HG03520 (cell line): ENCODE results near the gene TBCD.

Experiments used
- ATAC-seq: cut with Tn5 transposase; IDR thresholded peaks from one replicate; pipeline ENCODE4 v1.9.1; 2021; ENCODE audit warnings: mild to moderate bottlenecking, moderate library complexity; ENCODE audit not compliant: unreplicated experiment

Gene TBCD

DNA sequence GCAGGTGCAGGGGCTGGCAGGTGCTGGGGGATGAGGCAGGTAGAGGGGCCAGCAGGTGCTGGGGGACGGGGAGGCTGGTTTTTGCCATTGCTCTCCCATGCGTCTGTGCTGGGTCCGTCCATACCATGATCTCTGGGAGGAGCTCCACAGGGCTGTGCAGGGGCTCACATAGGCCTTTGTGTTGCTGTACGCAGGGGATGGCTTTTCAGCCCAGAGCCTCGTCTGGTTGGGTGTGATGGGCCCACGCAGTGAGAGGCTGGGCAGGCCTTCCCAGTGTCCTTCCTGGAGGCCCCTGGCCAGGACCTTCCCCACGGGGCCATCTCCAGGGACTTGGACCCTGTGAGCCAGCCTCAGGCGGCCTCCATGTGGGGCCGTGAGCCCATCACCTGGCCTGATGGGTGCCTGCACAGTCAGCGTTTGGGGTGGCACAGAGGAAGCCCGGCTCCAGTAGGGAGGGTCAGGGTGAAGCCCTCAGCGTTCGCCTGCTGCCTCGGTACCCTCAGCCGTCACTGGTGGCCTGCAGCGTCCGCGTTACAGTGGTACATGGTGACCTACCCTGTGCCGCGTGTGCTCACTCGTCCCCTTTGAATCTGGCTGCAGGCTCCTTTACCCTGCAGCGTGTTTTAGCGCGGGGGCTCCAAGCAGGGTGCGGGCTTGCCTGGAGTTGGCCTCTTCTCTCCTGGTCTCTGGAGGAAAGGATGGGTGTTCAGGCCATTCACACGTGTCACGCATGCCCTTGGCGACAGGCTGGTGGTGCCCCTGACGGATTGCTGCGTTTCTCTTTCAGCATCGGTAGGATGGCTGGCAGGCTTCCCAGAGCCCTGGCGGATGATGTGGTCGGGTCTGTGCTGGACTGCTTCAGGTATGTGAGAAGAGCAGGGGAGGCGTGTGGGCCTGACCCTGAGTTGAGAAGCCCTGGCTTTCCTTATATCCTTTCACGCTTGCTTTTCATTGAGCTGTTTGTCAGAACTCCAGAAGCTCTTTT, 57.3 kb downstream of the TBCD start:
- no peak for ATAC-seq

DNA sequence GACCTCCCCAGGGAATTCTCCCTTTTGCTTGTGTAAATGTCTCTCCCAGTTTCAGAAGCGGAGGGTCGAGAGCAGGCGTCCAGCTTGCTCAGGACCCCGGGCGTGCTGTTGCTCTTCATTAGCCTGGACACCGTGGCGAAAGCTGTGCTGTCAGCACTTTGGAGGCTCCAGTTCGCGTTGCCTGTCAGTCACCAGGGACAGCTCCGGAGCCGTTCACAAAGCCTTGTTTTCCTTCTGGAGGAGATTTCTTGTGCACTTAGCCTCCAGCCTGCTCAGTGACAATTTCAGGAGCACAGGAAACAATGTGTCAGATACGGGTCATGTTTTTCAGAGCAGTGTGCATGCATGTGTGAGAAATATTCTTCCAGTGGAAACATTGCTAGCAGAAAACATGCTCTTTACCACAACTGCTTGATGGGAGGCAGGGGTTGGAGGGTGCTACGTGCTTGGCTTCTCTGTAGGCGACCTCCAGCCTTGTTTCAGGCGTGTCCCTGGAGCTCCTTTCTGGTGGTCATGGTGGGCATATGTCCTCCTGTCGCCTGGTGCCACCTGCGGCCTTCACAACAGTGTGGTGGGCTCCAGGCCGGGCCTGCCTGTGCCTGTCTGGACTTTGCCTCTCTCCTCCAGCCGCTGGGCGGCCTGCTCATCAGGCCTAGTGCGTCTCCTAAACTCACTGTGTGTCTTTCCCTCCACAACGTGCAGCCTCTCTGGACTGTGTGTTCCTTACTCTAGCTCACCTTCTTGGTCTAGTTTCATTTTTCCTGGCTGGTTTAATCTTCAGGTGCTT, 59.0 kb downstream of the TBCD start:
- ATAC-seq, result no peak

- no peak for ATAC-seq
Observed at GRCh38 chr17:82812058-82812457, 60.2 kb downstream of the TBCD start.

DNA sequence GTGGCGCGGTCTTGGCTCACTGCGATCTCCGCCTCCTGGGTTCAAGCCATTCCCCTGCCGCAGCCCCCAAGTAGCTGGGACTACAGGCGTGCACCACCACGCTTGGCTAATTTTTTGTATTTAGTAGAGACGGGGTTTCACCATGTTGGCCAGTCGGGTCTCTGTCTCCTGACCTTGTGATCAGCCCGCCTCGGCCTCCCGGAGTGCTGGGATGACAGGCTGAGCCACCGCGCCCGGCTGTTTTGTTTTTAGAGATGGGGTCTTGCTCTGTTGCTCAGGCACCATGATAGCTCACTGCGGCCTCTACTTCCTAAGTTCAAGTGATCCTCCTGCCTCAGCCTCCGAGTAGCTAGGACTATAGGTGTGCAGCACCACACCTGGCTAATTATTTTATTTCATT, 60.7 kb downstream of the TBCD start:
- ATAC-seq, result no peak

DNA sequence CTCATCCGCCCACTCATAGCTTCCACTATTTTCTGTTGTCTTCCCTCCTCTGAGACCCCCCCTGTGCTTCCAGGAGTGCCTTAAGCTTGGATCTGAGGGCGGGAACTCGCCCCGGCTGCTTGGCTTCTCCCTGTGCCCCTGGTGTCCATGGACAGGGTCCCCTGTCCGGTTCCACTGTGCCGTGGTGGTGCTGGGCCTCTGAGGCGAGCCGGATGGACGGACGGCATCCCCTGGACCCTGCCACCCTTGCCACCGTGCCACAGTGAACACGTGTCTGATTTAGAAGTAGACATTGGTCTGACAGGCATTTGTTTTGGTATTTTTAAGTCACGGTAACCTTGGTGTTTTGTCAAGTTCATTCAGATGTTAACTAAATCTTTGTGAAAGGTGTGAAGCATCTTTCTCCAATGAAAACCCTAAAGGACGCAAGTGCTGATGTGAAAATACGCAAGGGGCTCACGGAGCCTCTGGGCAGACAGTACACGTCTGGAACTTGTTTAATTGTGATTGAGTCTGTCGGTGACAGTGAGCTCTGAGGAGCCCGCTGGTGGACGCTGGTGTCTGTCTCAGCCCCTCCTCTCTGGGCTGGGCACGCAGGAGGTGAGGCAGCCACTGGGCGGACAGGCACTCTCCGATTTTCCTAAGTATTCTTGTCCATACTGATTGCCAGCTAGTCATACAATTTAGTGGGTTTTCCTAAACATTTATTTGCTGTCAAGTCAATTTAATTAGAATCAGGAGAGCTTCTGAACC, 61.6 kb downstream of the TBCD start:
- no peak for ATAC-seq

GRCh38 chr17:82814834-82815233, 63.0 kb downstream of the TBCD start:
- no peak for ATAC-seq

- ATAC-seq, result no peak
Observed at GRCh38 chr17:82815354-82815753, 63.5 kb downstream of the TBCD start.

DNA sequence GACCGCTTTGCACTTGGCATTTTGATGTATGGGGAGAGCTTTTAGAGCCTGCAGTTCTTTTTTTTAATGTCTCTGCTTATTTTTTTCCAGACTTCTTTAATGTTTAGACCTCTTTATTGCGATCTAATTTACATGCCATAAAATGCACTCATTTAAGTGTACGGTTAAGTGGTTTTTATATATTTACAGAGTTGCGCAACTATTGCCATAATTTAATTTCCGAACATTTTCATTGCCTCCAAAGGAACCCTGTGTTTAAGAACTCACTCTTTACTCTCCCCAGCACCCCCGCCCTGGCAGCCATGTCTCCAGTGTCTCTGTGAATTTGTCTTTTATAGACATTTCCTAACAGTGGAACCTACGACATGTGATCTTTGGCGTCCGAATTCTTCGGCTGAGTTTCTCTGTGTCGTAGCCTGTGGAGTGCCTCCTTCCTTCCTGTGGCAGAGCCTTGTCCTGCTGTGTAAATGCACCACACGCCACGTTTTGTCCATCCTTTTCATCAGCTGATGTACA, 64.0 kb downstream of the TBCD start:
- ATAC-seq, result no peak

DNA sequence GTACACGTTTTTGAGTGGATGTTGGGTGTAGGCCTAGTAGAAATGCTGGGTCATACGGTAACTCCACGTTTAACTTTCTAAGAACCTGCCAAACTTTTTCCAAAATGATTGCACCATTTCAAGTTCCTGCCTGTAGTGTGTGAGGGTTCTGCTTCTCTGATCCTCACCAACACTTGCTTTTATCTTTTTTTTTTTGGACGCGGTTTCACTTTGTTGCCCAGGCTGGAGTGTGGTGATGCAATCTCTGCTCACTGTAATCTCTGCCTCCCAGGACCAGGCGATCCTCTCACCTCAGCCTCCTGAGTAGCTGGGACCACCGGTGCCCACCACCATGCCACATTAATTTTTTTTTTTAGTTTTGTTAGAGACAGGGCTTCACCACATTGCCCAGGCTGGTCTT, 64.5 kb downstream of the TBCD start:
- no peak for ATAC-seq

DNA sequence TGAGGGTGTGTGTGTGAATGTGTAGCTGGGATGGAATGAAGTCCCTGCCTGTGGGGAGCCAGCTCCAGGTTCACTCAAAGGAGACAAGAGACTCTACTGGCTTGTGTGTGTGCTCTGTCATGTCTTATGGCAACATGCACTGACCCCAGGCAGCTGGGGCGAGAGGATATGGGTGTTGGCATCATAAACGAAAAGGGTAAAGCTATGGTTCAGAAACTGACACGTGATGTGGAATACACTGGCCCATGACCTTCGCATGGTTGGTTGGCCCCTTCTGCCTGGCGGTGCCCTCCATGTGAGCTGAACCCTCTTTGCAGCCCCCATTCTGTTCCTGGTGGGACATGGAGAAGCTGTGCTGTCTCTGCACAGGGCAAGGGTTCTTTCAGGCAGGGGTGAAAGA, 66.1 kb downstream of the TBCD start:
- ATAC-seq, result no peak

DNA sequence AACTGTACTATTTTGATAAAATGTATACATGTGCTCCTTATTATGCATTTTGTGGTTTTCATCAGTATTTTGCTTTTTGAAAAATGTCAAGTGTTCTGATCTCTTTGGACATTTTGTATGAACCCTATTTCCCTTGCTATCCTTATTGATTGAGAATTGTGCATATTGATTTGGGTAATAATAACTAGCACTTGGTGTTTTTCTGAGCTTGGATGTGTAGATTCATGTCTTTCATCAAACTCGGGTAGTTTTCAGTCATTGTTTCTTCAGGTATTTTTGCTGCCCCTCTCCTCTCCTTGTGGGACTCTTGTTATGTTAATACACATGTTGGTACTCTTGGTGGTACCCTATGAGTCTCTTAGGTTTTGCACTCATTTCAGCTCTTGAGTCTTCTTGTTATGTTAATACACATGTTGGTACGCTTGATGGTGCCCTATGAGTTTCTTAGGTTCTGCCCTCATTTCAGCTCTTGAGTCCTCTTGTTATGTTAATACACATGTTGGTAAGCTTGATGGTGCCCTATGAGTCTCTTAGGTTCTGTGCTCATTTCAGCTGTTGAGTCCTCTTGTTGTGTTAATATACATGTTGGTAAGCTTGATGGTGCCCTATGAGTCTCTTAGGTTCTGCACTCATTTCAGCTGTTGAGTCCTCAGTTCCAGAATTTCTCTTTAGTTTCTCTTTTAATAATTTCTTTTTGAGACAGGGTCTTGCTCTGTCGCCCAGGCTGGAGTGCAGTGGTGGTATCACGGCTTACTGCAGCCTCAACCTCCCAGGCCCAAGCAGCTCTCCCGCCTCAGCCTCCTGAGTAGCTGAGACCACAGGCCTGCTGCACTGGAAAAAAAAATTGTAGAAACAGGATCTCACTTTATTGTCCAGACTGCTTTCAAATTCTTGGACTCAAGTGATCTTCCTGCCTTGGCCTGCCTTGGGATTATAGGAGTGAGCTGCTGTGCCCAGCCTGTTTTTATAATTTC, 68.7 kb downstream of the TBCD start:
- ATAC-seq, result no peak

- no peak for ATAC-seq
Observed at GRCh38 chr17:82821554-82821953, 69.7 kb downstream of the TBCD start.

GRCh38 chr17:82822281-82822680, 70.4 kb downstream of the TBCD start:
- no peak for ATAC-seq

DNA sequence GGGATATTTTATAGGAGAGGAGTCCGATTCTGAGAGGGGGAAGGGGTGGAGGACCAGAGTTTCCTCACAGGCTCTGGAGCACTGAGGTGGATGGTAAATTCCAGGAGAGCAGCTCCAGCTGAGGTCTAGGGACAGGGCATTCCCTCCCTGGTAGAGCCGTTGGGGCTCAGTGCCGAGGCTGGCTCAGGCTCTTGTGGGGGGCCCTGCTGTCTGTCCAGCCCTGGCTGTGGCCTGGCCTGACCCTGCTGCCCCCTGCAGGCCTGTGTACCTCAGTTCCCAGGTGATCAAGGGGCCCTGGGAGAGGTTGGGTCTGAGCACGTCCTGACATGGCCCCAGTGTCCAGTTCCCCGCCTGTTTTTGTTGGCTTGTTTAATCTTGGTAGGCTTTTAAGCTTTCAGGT, 71.1 kb downstream of the TBCD start:
- ATAC-seq, result no peak

DNA sequence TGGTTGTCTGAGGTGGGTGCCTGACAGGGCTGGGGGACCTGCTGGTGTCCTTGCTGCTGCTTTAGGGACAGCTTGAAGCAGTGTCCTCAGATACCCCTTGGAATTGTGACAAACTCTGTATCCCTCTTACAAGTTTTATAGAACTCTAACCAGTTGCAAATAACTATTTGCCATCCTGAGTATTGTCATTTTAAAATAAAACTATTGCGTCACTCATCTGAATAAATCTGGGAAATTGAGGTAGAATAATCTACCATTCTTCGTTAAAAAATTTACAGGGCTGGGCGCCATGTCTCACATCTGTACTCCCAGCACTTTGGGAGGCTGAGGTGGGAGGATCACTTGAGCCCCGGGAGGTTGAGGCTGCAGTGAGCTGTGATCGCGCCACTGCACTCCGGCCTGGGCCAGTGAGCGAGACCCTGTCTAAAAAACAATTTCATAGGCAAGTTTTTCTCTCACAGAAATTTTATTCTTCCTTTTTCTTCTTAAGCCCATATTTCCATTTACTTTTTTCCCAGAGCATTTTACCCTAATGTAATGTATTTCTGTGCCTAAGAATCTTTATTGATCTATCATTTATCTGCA, 73.8 kb downstream of the TBCD start:
- no peak for ATAC-seq

GRCh38 chr17:82826211-82826610, 74.3 kb downstream of the TBCD start:
- ATAC-seq, result no peak

- ATAC-seq, result no peak
Observed at GRCh38 chr17:82826956-82827355, 75.1 kb downstream of the TBCD start.

GRCh38 chr17:82828875-82829487, 77.1 kb downstream of the TBCD start:
- ATAC-seq, result no peak

GRCh38 chr17:82830249-82830661, 78.4 kb downstream of the TBCD start:
- ATAC-seq, result no peak
